ENCODE data around the gene KIAA0930.

Gene KIAA0930

DNA sequence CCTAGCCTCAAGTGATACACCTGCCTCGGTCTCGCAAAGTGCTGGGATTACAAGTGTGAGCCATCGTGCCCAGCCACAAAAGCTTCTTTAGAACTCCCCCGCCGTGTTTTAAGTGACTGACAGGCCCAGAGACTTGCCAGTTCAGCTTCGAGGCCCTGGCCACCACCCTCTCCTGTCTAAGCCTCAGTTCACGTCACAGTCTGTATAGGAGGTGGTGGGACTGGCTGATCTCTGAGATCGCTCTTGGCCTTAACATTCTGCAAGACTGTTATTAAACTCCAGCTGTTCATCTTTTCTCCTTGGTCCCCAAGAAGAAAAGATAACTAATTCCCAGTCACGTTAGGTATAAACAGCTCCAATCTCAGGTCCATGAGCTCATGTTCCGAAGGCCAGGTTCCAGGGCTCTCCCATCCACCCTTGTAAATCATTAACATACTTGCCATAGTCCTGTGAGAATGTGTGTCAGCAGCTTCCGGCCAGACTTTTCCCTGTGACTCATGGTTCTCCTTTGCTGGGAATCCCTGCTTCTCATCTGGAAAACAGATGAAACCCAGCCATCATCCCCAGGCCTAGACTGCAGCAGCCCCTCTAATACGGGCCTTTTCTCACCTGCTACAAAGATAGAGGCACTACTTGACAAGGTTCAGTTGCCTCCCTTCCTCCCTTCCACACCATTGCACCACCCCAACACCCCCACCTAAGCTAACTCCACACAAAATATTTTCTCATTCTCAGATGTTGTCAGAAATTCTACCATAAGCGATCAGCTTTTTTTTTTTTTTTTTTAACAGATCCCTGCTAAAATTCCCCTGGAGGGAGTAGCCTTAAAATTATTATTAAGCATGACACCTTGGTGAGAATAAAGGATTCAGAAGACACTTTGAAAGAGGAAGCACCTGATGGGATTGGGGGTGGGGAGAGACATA is 5.6 kb upstream of the KIAA0930 start:
- Histone ChIP-seq H3K4me3 (ENCODE audit: low read length in 2 of 2) (no peak overlapping the region), H3K4me1 (ENCODE audit: control insufficient read depth, insufficient read depth, low read length) (peaks cover 7% of the 10 kb centered on the region), H3K27me3 (ENCODE audit: control insufficient read depth in 1 of 2, insufficient read depth in 2 of 2, low read length in 2 of 2) (no peaks in the 10 kb centered on the region), H3K9me3 (ENCODE audit: control insufficient read depth in 2 of 2, low read length in 2 of 2) (no peaks in the 10 kb centered on the region), H3K9ac (ENCODE audit: low read length in 2 of 2) (no peak overlapping the region), H3K36me3 (ENCODE audit: control insufficient read depth in 2 of 2, insufficient read depth in 2 of 2, low read length in 2 of 2) (no peaks in the 10 kb centered on the region), H3K27ac (ENCODE audit: low read length) (no peak overlapping the region)

DNA sequence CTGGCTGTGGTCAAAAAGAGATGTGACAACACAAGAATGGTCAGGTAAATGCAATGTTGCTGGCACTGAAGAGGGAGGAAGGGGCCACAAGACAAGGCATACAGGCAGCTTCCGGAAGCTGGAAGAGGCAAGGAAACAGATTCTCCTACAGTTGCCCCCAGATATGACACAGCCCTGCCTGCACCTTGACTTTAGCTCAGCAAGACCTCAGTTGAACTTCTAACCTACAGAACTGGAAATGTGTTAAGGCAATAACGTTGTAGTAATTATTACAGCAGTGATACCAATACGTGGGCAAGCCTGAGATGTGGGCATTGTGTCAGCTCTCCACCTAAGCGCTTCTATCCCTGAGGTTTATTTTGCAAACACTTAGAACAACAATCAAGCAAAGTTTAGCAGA is 4.2 kb upstream of the KIAA0930 start:
- Histone ChIP-seq H3K36me3 (ENCODE audit: control insufficient read depth in 2 of 2, insufficient read depth in 2 of 2, low read length in 2 of 2) (no peaks in the 10 kb centered on the region), H3K4me3 (ENCODE audit: low read length in 2 of 2) (no peak overlapping the region), H3K4me1 (ENCODE audit: control insufficient read depth, insufficient read depth, low read length) (peaks cover 13% of the 10 kb centered on the region), H3K27ac (ENCODE audit: low read length) (no peak overlapping the region), H3K27me3 (ENCODE audit: control insufficient read depth in 1 of 2, insufficient read depth in 2 of 2, low read length in 2 of 2) (no peaks in the 10 kb centered on the region), H3K9ac (ENCODE audit: low read length in 2 of 2) (no peak overlapping the region), H3K9me3 (ENCODE audit: control insufficient read depth in 2 of 2, low read length in 2 of 2) (no peaks in the 10 kb centered on the region)

DNA sequence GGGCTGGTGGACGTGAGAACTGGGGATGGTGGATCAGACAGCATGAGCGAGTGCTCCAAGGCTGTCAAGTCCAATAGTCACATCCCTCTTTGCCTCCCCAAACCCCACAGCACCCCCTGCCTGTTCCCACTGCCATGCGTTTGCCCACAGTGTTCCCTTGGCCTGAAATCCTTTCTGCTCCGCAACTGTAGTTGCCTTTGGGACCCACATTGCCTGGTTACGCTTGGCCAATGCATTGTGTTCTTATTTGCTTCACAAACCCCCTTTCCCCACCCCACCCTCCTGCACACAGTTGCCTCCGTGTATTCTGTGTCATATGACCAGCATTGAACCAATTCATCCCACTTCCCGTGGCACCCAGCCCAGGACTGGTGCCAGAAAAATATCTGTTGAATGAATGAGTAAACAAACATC is 2.1 kb upstream of the KIAA0930 start:
- Histone ChIP-seq H3K27ac (ENCODE audit: low read length) (no peak overlapping the region), H3K9ac (ENCODE audit: low read length in 2 of 2) (no peak overlapping the region), H3K4me3 (ENCODE audit: low read length in 2 of 2) (no peak overlapping the region), H3K4me1 (ENCODE audit: control insufficient read depth, insufficient read depth, low read length) (peaks cover 20% of the 10 kb centered on the region), H3K27me3 (ENCODE audit: control insufficient read depth in 1 of 2, insufficient read depth in 2 of 2, low read length in 2 of 2) (no peaks in the 10 kb centered on the region), H3K36me3 (ENCODE audit: control insufficient read depth in 2 of 2, insufficient read depth in 2 of 2, low read length in 2 of 2) (peaks cover 2 to 5% of the 10 kb centered on the region in 2 donors), H3K9me3 (ENCODE audit: control insufficient read depth in 2 of 2, low read length in 2 of 2) (no peaks in the 10 kb centered on the region)

DNA sequence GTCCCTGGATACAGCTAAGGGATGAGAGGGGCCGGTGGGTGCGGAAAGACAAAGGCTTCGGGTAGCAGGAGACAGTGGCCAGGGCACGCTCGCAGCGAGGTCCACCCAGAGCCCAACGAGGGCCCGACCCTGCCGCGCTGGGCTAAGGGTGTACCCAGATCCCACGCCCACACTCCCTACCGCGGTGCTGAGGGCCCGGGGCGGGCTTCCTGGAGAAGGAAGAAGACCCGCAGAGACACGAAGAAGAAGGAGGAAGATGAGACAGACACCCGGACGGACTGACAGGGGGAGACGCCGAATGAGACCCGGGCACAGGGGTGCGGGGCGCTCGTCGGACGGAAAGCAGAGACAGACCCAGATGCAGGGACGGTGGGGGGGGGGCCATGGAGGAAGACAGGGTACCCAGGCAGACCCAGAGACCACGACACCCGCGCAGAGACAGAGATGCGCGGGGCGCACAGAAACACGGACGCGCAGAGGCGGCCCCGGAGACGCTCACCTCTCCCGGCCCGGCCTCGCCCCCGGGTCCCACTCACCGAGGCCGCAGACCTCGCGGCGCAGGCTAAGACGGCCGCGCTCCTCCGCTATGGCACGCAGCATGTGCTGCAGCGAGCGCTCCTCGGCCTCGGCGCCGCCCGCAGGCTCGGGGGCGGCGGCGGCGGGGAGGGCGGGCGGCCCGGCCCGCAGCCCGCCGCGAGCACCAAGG is 437 bp downstream of the KIAA0930 start:
- H3K36me3 ChIP-seq (ENCODE audit: control insufficient read depth in 2 of 2, insufficient read depth in 2 of 2, low read length in 2 of 2) = peaks cover 2 to 5% of the 10 kb centered on the region in 2 donors
- H3K4me3 ChIP-seq (ENCODE audit: low read length in 2 of 2) = peak overlapping the region; percentile 70 to 78
- peak overlapping the region; percentile 62 to 66 for H3K9ac ChIP-seq (ENCODE audit: low read length in 2 of 2)
- H3K9me3 ChIP-seq (ENCODE audit: control insufficient read depth in 2 of 2, low read length in 2 of 2) = no peaks in the 10 kb centered on the region
- peaks cover 20% of the 10 kb centered on the region for H3K4me1 ChIP-seq (ENCODE audit: control insufficient read depth, insufficient read depth, low read length)
- H3K27ac ChIP-seq (ENCODE audit: low read length) = no peak overlapping the region
- H3K27me3 ChIP-seq (ENCODE audit: control insufficient read depth in 1 of 2, insufficient read depth in 2 of 2, low read length in 2 of 2) = no peaks in the 10 kb centered on the region

DNA sequence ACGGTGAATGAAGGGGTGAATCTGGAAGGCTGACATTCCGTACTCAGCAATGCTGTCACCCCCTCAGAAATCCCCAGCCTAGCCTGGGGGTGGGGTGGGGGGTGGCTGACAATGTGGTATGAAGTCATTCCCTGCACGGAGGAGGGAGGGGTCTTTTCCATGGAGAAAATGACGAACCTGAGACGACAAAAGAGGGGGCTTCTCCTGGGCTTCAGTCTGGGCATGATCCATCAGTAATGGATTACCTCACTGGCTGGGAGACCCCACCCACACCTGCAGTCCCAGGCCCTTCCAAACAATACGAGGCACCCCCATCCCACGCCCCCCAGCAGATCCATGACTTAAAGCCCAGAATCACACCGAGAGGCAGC is 1.0 kb downstream of the KIAA0930 start:
- no peak overlapping the region for H3K27ac ChIP-seq (ENCODE audit: low read length)
- H3K4me1 ChIP-seq (ENCODE audit: control insufficient read depth, insufficient read depth, low read length) = peaks cover 20% of the 10 kb centered on the region
- peak overlapping the region; percentile 70 to 78 for H3K4me3 ChIP-seq (ENCODE audit: low read length in 2 of 2)
- H3K36me3 ChIP-seq (ENCODE audit: control insufficient read depth in 2 of 2, insufficient read depth in 2 of 2, low read length in 2 of 2) = peaks cover 2 to 5% of the 10 kb centered on the region in 2 donors
- peak overlapping the region; percentile 62 to 66 for H3K9ac ChIP-seq (ENCODE audit: low read length in 2 of 2)
- no peaks in the 10 kb centered on the region for H3K9me3 ChIP-seq (ENCODE audit: control insufficient read depth in 2 of 2, low read length in 2 of 2)
- no peaks in the 10 kb centered on the region for H3K27me3 ChIP-seq (ENCODE audit: control insufficient read depth in 1 of 2, insufficient read depth in 2 of 2, low read length in 2 of 2)

DNA sequence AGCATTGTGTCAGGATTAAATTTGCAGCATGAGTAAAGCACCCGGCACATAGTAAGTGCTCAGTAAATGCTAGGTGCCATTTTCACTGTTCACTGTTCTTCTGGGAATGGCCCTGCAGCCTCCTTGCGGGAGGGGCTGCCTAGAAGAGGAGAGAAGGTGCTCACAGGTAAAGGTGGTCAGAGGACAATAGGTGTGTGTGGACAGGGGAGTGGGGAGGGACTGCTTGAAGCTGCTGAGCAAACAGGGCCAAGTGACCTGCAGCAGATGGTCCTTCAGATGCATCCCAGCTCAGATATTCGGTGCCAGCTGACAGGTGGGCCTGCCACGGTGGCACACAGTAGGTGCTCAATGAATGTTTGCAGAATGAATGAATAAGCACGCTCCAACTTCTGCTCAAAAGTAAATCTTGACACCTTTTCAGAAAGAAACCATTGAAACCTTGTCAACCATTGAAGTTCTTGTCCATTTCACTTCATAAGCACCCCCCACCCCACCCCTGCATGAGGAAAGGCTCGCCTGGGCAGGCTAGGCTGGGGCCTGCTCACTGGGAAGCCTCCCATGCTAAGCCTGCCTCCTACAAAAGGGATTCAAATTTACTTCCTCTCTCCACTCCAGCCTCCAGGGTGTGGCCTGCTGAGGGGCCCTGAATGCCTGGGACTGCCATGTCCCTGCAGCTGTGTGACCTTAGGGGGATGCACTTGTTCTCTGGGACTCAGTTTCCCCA is 1.6 kb downstream of the KIAA0930 start:
- H3K36me3 ChIP-seq (ENCODE audit: control insufficient read depth in 2 of 2, insufficient read depth in 2 of 2, low read length in 2 of 2) = peaks cover 2 to 5% of the 10 kb centered on the region in 2 donors
- H3K4me3 ChIP-seq (ENCODE audit: low read length in 2 of 2) = peak overlapping the region; percentile 35 to 78
- H3K4me1 ChIP-seq (ENCODE audit: control insufficient read depth, insufficient read depth, low read length) = peaks cover 20% of the 10 kb centered on the region
- no peaks in the 10 kb centered on the region for H3K9me3 ChIP-seq (ENCODE audit: control insufficient read depth in 2 of 2, low read length in 2 of 2)
- H3K27me3 ChIP-seq (ENCODE audit: control insufficient read depth in 1 of 2, insufficient read depth in 2 of 2, low read length in 2 of 2) = no peaks in the 10 kb centered on the region
- H3K27ac ChIP-seq (ENCODE audit: low read length) = no peak overlapping the region
- no peak overlapping the region for H3K9ac ChIP-seq (ENCODE audit: low read length in 2 of 2)

DNA sequence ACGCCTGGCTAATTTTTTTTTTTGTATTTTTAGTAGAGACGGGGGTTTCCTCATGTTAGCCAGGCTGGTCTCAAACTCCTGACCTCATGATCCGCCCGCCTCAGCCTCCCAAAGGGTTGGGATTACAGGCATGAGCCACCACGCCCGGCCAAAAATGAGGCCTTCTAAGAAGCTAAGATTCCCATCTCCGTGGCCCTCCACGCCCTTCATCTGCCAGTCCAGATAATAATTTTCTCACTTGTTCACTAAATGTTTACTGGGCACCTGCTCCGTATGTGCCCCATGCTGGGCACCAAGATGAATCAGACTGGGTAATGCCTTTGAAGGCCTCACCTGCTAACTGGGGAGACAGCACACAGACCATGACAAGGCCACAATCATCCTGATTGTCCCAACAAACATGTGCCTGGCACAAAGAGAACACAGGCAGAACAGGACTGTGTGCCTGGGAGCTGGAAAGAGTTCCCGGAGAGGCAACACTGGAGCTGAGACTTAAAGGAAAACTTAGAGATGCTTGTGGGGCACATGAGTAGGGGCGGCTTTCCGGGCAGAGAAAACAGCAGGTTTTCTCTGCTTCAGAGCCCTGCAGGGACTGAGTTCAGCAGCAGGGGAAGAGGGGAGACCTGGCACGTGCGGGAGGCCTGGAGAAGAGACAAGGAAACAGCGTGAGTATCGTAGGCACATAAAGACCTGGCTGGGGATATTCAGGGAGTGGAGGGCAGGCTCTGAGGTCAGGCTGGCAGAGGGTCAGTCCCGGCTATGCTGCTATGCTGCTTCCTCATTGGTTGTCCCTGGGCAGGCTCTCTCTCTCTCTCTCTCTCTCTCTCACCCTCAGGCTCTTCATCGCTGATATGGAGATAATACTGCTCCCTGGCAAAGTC is 2.4 kb downstream of the KIAA0930 start:
- Histone ChIP-seq H3K27me3 (ENCODE audit: control insufficient read depth in 1 of 2, insufficient read depth in 2 of 2, low read length in 2 of 2) (no peaks in the 10 kb centered on the region), H3K9me3 (ENCODE audit: control insufficient read depth in 2 of 2, low read length in 2 of 2) (no peaks in the 10 kb centered on the region), H3K36me3 (ENCODE audit: control insufficient read depth in 2 of 2, insufficient read depth in 2 of 2, low read length in 2 of 2) (peaks cover 2 to 5% of the 10 kb centered on the region in 2 donors), H3K27ac (ENCODE audit: low read length) (no peak overlapping the region), H3K4me1 (ENCODE audit: control insufficient read depth, insufficient read depth, low read length) (peaks cover 20% of the 10 kb centered on the region), H3K4me3 (ENCODE audit: low read length in 2 of 2) (no peak overlapping the region), H3K9ac (ENCODE audit: low read length in 2 of 2) (no peak overlapping the region)

DNA sequence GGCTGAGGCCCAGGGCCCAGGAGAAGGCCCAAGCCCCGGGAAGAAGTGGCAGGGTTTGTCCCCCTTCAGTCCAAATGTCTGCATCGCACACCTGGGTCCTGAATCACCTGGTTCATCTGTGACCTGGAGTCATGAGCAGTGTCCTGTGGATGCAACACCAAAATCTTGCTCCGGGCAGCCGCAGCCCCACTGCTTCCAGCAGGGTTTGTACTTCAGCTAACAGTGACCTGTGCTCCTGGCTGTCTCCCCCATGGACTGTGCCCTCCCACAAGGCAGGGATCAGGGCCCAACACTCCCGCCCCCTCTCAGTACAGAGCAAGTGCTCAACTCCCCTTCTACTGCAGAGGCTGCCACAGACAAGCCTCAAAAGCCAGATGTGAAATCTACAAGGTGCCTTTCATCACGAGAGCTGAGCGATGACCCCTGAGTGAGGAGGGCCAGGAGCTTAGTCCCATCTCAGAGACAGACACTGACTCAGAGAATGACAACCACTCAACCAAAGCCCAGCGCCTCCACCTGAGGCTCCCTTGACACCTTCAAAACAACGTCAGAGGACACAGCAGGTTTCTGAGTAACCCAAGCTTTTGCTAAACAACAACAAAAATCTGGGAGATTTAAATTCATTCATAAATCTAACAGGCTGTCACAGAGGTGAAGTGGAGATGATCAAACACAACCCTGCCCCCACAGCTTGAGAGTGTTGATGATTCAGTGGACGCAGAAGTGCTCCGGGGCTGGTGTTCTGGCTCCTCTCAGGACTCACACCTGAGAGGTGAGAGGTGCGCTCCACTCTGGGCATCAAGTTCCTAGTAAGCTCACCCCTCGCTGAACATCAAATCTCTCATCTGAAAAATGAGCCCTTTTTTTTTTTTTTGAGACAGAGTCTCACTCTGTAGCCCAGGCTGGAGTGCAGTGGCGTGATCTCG is 3.4 kb downstream of the KIAA0930 start:
- peaks cover 2 to 5% of the 10 kb centered on the region in 2 donors for H3K36me3 ChIP-seq (ENCODE audit: control insufficient read depth in 2 of 2, insufficient read depth in 2 of 2, low read length in 2 of 2)
- peaks cover 20% of the 10 kb centered on the region for H3K4me1 ChIP-seq (ENCODE audit: control insufficient read depth, insufficient read depth, low read length)
- no peaks in the 10 kb centered on the region for H3K9me3 ChIP-seq (ENCODE audit: control insufficient read depth in 2 of 2, low read length in 2 of 2)
- H3K27me3 ChIP-seq (ENCODE audit: control insufficient read depth in 1 of 2, insufficient read depth in 2 of 2, low read length in 2 of 2) = no peaks in the 10 kb centered on the region
- no peak overlapping the region for H3K4me3 ChIP-seq (ENCODE audit: low read length in 2 of 2)
- H3K9ac ChIP-seq (ENCODE audit: low read length in 2 of 2) = no peak overlapping the region
- H3K27ac ChIP-seq (ENCODE audit: low read length) = no peak overlapping the region

DNA sequence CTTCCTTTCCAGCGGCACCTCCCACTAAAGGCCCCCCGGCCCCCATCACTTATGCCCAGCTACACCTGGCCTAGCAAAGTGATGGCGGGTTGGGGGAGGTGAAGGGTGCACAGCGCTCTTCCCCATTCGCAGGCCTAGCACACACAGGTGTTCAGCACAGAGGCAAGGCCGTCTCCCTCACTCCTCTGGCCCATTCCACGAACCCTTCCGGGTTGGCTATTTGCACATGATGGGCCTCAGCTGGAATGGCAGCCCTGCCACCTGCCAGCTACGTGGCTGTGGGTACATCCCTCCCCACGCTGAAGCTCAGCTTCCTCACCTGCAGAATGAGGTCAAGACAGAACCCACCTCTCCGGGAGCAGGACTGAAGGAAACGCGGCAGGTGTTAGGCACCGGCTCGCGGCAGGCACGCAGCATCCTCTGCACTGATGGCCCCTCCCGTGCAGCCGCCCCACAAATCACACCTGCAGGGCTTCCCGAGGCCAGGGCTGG is 4.8 kb downstream of the KIAA0930 start:
- Histone ChIP-seq H3K9ac (ENCODE audit: low read length in 2 of 2) (no peak overlapping the region), H3K4me1 (ENCODE audit: control insufficient read depth, insufficient read depth, low read length) (peaks cover 16% of the 10 kb centered on the region), H3K27me3 (ENCODE audit: control insufficient read depth in 1 of 2, insufficient read depth in 2 of 2, low read length in 2 of 2) (no peaks in the 10 kb centered on the region), H3K4me3 (ENCODE audit: low read length in 2 of 2) (no peak overlapping the region), H3K9me3 (ENCODE audit: control insufficient read depth in 2 of 2, low read length in 2 of 2) (no peaks in the 10 kb centered on the region), H3K36me3 (ENCODE audit: control insufficient read depth in 2 of 2, insufficient read depth in 2 of 2, low read length in 2 of 2) (peaks cover 2 to 5% of the 10 kb centered on the region in 2 donors), H3K27ac (ENCODE audit: low read length) (no peak overlapping the region)

Measured in stomach smooth muscle (tissue), 2 donors.